G401 (cell line): Measurements from ENCODE around the gene TSEN15. TPM values are rescaled to one million over a fixed set of nuclear protein-coding genes. Genes with fewer than 3 reads are reported as not detected.

Experiments used
- DNase-seq: peaks from one replicate; pipeline ENCODE4 v3.0.0-alpha.2; 2015; ENCODE audit warnings: low spot score
- in situ Hi-C: cut with HindIII; loops from 2 replicates; pipeline ENCODE4 v1.10.0; 2016; ENCODE audit warnings: low sequenced_read_pairs, mixed read lengths
- total RNA-seq: library from RNA; depleted of rRNA; stranded (reverse); fragments of >200 nt; shearing (Covaris generic); gene quantifications from 2 replicates; pipeline ENCODE4 v1.2.3, GENCODE V29; 2014; rRNA removed

Gene TSEN15
- total RNA-seq: 48.0 and 50.5 TPM in 2 replicates

GRCh38 chr1:184051485-184052193, at the start of gene TSEN15:
Gene TSEN15 (plus strand): TSS chr1:184051730. CDS start chr1:184051756, 26 bp downstream.
- DNase-seq: peak; percentile 67
- in situ Hi-C loops: no loop called here

DNA sequence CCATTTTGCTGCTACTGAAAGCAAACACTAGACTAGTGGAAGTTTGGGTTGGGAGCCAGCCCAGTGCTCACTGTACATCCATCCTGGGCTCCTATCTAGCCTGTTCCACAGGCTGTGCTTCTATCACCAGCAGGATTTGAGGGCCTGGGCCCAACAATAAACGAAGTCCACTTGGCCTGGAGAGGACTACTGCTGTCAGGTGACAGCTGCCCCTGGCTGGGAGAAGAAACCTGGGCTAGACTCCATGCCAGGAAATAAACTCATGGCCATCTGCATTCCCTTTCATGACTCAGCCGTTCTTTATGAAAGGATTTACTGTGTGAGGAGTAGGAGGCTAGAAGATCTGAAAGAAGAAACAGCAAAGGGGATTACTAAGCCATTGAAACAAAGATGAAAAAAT, 49.5 kb upstream of the TSEN15 start:
- DNase-seq: peak; percentile 99
- in situ Hi-C loops: no loop called here

DNA sequence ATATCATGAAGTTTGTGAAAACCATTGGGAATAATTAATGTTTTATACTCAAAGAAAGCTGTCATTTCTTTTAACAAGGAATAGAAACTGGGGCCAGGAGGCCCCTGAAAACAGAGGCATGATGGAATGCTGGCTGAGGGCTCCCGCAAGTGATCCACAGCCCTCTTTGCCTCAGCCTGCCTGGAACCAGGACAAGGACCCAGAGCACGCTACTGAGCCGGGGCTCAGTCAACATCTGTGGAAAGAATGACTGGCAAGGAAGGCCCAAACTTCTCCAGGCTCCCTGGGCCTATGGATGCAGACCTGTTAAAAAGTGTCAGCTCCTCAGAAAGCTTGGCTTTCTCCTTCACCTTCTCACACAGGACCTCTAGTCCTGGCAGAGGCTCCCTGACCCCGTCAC, 46.6 kb upstream of the TSEN15 start:
- in situ Hi-C loops: no loop called here

DNA sequence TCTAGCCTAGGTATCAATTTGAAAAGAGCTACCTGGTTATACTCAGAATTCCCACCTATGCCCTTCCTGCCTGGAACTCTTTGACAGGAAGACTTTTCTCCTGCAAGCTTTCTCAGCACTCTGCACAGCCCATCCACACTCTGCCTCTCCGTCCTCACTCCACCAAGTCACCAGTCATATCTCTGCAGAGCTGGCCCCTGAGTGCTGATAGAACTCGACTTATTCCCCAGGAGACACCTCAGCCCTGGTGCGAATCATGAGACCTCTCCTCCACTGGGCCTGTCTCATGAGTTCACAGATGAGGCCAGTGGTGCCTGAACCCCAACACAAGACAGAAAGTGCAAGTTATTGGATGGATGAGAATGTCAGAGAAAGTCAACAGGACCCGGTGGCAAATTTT, 46.0 kb upstream of the TSEN15 start:
- in situ Hi-C loops: no loop called here
- DNase-seq: no peak

More for the DNA sequence above, 46.6 kb upstream of the TSEN15 start:
- no peak for DNase-seq

DNA sequence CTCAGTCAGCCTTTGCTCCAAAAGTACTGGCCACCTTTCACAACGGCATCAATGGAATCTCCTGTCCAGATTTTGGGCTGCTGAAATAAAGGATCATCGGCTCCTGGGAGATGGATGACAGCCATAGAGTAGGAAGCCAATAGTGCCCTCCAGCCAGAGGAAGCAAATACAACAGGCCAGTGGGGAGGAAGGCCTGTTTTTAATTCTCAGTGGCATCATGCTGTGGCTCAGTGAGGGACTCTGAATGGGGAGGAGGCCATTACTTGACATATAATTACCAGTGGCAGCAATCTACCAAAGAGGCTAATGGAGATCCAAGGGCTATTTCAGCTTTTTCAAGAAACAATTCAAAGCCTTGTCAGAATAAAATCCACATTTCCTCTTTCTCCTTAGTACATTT, 40.7 kb upstream of the TSEN15 start:
- in situ Hi-C loops: no loop called here
- no peak for DNase-seq

GRCh38 chr1:184012187-184012586, 39.3 kb upstream of the TSEN15 start:
- in situ Hi-C loops: no loop called here
- no peak for DNase-seq

GRCh38 chr1:184014271-184014670, 37.3 kb upstream of the TSEN15 start:
- in situ Hi-C loops: no loop called here
- DNase-seq: no peak

DNA sequence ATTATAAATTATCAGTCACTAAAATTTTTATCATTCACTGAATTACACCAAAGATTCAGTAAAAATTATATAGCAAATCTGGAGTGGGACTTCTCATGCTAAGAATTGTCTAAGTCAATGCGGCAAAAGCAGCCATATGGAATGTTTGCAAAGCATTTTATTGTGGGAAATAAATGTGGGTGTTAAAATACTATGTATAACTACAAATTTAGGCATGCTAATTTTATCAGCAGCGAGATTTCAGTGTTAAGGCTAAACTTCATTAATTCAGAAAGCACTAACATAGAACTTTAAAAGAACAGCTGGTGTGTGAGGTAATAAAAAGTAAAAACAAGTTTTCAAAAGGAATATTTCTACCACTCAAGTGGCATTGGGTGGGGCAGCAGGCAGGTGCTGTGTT, 35.4 kb upstream of the TSEN15 start:
- in situ Hi-C loops: no loop called here
- no peak for DNase-seq

GRCh38 chr1:184017306-184017705, 34.2 kb upstream of the TSEN15 start:
- in situ Hi-C loops: no loop called here
- DNase-seq: no peak

DNA sequence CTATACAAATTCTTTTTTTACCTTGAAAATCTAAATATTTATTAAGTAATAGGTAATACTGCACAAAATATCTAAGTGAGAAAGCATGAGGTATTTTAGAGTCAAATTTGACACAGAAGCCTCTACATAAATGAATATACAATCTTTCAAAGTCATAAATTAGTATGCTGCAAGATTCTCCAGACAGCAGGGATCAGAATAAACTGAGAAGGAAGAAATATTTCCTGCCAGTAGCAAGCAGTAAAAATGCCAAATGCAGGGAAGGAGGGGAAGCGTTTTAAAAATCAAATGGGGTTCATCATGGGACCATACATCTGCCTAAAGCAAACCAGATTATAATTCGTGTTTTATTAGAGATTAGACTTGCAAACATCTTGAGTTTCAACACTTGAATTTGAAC, 32.9 kb upstream of the TSEN15 start:
- in situ Hi-C loops: no loop called here

DNA sequence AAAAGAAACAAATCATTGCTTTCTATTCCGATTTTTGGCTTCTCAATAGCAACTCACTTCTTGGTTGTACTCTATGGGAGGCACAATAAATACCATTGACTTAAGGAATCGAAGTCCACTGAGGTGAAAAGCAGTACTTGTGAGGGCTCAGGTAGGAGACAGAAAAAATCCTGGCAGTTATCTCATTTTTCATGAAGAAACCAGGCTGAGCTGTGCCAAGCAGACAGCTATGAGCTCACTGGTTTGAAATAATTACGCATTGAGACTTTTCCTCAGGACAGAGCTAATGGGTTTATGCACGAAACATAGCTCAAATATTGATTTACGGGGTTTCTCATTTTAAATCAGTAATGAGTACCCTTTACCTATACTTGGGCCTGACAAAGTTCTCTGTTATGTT, 32.5 kb upstream of the TSEN15 start:
- peak; percentile 78 for DNase-seq
- in situ Hi-C loops: no loop called here

More for the DNA sequence above, 32.9 kb upstream of the TSEN15 start:
- no peak for DNase-seq

GRCh38 chr1:184019506-184019905, 32.0 kb upstream of the TSEN15 start:
- DNase-seq: no peak
- in situ Hi-C loops: no loop called here

- in situ Hi-C loops: no loop called here
- DNase-seq: no peak
These were observed 31.2 kb upstream of the TSEN15 start for GRCh38 chr1:184020328-184020727.

- in situ Hi-C loops: no loop called here
These were observed 30.7 kb upstream of the TSEN15 start for GRCh38 chr1:184020855-184021254.

DNA sequence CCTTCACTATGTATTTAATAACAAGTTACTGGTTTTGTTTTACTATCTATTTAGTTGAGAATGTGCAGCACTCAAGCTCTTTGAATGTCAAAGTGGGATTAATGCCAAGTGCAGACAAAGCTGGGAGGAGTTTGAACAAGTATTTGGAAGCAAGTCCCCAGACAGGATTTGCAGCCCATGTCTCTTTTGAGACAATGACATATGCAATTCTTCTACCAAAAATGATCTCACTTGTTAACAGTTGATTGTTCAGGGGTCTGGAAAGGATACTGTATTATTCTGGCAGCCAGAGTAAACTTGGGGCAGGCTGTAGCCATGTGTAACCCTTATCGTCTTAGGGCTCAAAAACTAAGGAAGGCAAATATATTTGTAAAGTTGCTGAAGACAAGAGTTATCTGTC, 29.8 kb upstream of the TSEN15 start:
- in situ Hi-C loops: no loop called here
- DNase-seq: peak; percentile 32

More at GRCh38 chr1:184020855-184021254, 30.7 kb upstream of the TSEN15 start:
- no peak for DNase-seq

GRCh38 chr1:184022668-184023067, 28.9 kb upstream of the TSEN15 start:
- in situ Hi-C loops: no loop called here

DNA sequence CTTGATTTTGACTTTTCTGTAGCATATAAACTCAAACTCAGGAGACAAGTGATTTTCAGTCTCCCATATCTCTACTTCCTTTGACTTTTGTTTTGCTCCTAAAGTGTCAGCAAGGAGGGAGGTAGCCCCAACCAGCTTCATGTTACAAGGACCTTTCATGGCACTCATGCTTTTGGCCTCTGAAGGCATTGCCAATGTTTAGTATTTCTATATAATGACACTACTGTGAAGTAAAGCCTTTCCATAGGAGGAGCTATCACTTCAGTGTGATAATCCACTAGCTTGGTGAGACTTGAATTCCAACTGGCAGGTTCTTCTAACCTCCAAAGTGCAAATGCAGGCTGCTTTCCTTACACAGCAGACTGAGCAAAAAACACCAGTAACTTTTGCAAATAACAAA, 28.4 kb upstream of the TSEN15 start:
- no peak for DNase-seq
- in situ Hi-C loops: no loop called here

More at GRCh38 chr1:184022668-184023067, 28.9 kb upstream of the TSEN15 start:
- no peak for DNase-seq

DNA sequence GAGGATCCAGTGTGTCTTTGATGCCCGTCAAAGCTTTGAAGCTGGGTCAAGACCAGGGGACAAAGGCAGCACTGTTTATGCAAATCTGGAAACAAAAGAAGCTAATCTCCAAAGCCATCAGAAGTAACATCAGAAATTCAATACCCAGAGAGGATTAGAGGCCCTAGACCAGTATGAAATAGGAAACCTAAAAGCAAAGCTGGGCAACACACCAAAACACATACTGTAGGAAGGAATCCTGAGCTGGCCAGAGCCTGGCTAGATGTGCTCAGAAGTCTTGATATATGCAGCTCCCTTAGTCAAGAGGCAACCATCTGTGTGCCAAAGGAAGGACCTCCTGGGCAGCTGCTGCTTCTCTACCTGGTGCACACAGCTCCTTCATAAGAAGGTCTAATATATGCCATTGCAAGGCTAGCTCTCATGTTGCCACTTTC, 26.3 kb upstream of the TSEN15 start:
- no peak for DNase-seq
- in situ Hi-C loops: no loop called here

DNA sequence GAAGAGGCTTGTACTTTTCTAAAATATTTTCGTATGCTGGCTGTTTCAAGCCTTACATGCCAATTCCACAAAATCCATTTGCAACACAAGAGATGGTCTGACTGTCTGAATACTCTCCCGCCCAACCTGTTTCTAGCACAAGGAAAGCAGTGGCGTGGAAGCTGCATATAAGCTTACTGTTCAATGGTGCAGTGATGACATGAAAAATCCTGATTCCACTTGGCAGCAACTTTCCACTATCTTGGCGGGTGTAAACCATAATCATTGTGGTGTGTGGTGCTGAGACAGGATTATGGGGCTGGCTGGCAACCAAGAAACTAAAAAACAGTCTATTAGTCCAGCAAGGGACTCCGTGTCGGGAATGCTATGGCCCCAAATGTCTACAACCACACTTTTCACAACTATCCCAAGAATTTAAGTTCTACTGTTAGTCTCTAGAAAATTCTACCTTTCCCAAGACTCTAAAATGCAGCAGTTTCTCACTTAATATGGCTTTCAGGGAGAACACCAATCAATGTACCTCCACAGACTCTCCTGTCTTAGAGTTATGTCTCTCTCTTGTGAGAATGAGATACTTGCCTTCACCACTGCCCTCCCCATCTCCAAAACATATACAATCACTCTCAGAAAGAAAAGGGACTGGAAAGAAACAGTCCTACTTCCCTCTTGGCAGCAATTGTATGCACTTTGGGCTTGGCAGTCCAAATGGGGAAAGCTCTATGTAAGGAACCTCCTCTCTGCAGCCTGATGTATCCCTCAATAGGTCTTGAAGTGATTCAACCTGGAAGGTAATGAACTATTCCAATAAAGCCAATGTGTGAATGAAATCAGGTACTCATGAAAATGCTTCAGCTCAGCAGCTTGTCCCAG, 23.5 kb upstream of the TSEN15 start:
- no peak for DNase-seq
- in situ Hi-C loops: no loop called here

DNA sequence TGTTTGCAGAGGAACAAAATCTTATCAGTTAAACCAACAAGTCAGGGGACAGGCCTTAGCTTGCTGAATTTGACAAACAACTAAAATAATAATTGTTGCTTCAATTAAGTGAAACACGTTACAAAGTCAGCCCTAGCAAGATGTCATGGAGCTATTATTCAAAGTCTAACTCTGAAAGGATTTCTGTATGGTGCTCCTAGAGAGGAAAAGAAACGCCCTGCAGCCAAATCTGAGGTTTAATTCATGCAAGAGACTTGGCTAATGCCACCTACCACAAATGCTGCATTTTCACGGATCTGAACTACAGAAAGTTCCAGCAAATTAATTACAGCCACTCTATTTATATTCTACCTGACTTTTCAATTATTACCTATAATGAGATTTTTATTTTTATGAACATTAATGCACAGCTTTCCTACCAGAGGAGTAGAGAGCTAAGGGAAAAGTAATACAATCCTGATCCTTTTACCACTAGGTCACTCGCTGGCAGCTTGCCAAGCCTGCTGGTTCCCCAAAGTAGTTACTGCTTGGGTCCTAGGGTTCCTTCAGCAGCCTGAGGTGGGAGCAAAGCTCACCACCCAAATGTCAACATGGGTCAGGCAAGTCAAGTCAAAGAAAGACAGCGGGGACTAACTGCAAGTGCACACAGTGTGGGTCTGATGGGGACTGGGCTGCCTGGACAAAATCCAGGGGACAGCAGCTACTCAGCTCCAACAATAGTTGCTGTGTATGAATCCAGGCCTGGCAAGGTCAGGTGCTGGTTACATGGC, 22.5 kb upstream of the TSEN15 start:
- in situ Hi-C loops: no loop called here

More for the DNA sequence above, 22.5 kb upstream of the TSEN15 start:
- DNase-seq: no peak
